ENCODE measurements around the gene PTPRM. TPM values are rescaled to one million over a fixed set of nuclear protein-coding genes. Genes with fewer than 3 reads are reported as not detected.

PTPRM gene
- total RNA-seq, 4 donors from 2014 or later: 170 to 198 (median 182) TPM

GRCh38 chr18:8045884-8046281 lies 478.8 kb downstream of the PTPRM start:
- H3K9me3 ChIP-seq: no peaks in the 10 kb centered on the region
- H3K27ac ChIP-seq: no peak overlapping the region
- intact Hi-C loops (cut with DNase I): loop anchor here (5.0 kb wide), 1 partner anchor 51 kb away; no protein-coding TSS in a partner anchor
- peaks cover 23 to 34% of the 10 kb centered on the region in 2 donors for H3K4me1 ChIP-seq
- H3K4me3 ChIP-seq (replicated peaks in 1 of 3): no peak overlapping the region
- DNase-seq: no peak
- 89 to 90% methylated on average over 8 of the region's 8 CpGs for WGBS, 2 donors
- no peaks in the 10 kb centered on the region for H3K36me3 ChIP-seq
- TF ChIP-seq POLR2A (IDR thresholded peaks at IDR 0.05): no peak
- no peak for TF ChIP-seq CTCF (IDR thresholded peaks at IDR 0.05)
- no peaks in the 10 kb centered on the region for H3K27me3 ChIP-seq

GRCh38 chr18:8046441-8046840 lies 479.3 kb downstream of the PTPRM start:
- 94 to 97% methylated on average over 5 of the region's 5 CpGs for WGBS, 2 donors
- peaks cover 18 to 34% of the 10 kb centered on the region in 2 donors for H3K4me1 ChIP-seq
- no peaks in the 10 kb centered on the region for H3K9me3 ChIP-seq
- TF ChIP-seq POLR2A (IDR thresholded peaks at IDR 0.05) (no peak), CTCF (IDR thresholded peaks at IDR 0.05) (no peak)
- intact Hi-C loops (cut with DNase I): loop anchor here (5.0 kb wide), 1 partner anchor 51 kb away; no protein-coding TSS in a partner anchor
- H3K27ac ChIP-seq: no peak overlapping the region
- no peaks in the 10 kb centered on the region for H3K27me3 ChIP-seq
- no peak overlapping the region for H3K4me3 ChIP-seq (replicated peaks in 1 of 3)
- no peaks in the 10 kb centered on the region for H3K36me3 ChIP-seq
- DNase-seq: no peak

- intact Hi-C loops (cut with DNase I): loop anchor here (5.0 kb wide), 1 partner anchor 48 kb away; no protein-coding TSS in a partner anchor
- DNase-seq: no peak
- no peaks in the 10 kb centered on the region for H3K9me3 ChIP-seq
- no peak overlapping the region for H3K27ac ChIP-seq
- 58 to 71% methylated on average over 2 of the region's 2 CpGs for WGBS, 2 donors
- H3K4me1 ChIP-seq: peaks cover 16 to 26% of the 10 kb centered on the region in 2 donors
- TF ChIP-seq CTCF (IDR thresholded peaks at IDR 0.05) (no peak), POLR2A (IDR thresholded peaks at IDR 0.05) (no peak)
- H3K36me3 ChIP-seq: no peaks in the 10 kb centered on the region
- H3K4me3 ChIP-seq (replicated peaks in 1 of 3): no peak overlapping the region
- no peaks in the 10 kb centered on the region for H3K27me3 ChIP-seq
Observed at GRCh38 chr18:8049147-8049546, 482.0 kb downstream of the PTPRM start.

- TF ChIP-seq POLR2A (IDR thresholded peaks at IDR 0.05) (no peak), CTCF (IDR thresholded peaks at IDR 0.05) (no peak)
Observed at GRCh38 chr18:8050616-8051329, 483.7 kb downstream of the PTPRM start.

GRCh38 chr18:8051453-8051852 lies 484.3 kb downstream of the PTPRM start:
- no peak for TF ChIP-seq POLR2A (IDR thresholded peaks at IDR 0.05)
- TF ChIP-seq CTCF (IDR thresholded peaks at IDR 0.05): no peak
- DNase-seq: no peak
- Histone ChIP-seq H3K4me3 (replicated peaks in 1 of 3) (no peak overlapping the region), H3K9me3 (no peaks in the 10 kb centered on the region), H3K36me3 (no peaks in the 10 kb centered on the region), H3K27ac (no peak overlapping the region), H3K27me3 (no peaks in the 10 kb centered on the region), H3K4me1 (peaks cover 15 to 24% of the 10 kb centered on the region in 2 donors)
- intact Hi-C loops (cut with DNase I): no loop called here
- 67 to 73% methylated on average over 2 of the region's 2 CpGs for WGBS, 2 donors

More at GRCh38 chr18:8050616-8051329, 483.7 kb downstream of the PTPRM start:
- no peak for DNase-seq
- intact Hi-C loops (cut with DNase I): no loop called here
- Histone ChIP-seq H3K27ac (no peak overlapping the region), H3K27me3 (no peaks in the 10 kb centered on the region), H3K9me3 (no peaks in the 10 kb centered on the region), H3K4me1 (peaks cover 15 to 24% of the 10 kb centered on the region in 2 donors), H3K4me3 (replicated peaks in 1 of 3) (no peak overlapping the region), H3K36me3 (no peaks in the 10 kb centered on the region)
- 76 to 82% methylated on average over 5 of the region's 5 CpGs for WGBS, 2 donors
